ENCODE results near the gene NACC1. TPM values are rescaled to one million over a fixed set of nuclear protein-coding genes. Genes with fewer than 3 reads are reported as not detected.

The NACC1 gene
- total and polyA plus RNA-seq, 2 donors (not counting 3 experiments of a cell fraction or from before 2014, with no cell fraction given), result 97.6 to 120 TPM

DNA sequence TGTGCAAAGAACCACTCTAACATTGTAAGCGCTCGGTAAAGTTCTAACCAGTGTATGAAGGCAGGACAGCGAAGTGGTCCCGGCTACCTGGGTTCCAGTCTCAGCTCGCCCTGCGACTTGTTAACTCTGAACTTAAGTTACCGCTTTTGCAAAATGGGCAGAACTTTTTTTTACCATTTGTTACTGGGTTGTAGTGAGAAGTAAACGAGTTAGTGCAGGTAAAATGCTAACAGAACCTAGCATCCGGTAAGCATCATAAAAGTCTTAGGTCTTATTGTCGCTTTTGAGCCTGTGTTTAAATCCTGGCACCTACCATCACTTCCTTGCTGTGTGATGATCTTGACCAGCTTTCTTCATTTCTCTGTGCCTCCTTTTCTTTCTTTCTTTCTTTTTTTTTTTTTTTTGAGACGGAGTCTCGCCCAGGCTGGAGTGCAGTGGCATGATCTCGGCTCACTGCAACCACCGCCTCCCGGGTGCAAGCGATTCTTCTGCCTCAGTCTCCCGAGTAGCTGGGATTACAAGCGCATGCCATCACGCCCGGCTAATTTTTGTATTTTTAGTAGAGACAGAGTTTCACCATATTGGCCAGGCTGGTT, 790 bp upstream of the NACC1 start:
- dilution Hi-C loops (cut with MboI; ENCODE audit: extremely low pct_ligation_motif_present, low sequenced_read_pairs), result no loop called here
- CTCF ChIA-PET, result interaction anchor here (0.8 to 4.3 kb wide), 9 partner anchors 13 to 152 kb away, joined by 3 to 24 read pairs (median 5); partner anchors contain the start of genes IER2 and STX10
- no peak for FAIRE-seq

More for the DNA sequence above, 790 bp upstream of the NACC1 start:
- DNase-seq (ENCODE audit: low read depth, low spot score), result no peak
- TF ChIP-seq GATA2 (IDR thresholded peaks at IDR 0.05; ENCODE audit: insufficient read depth, insufficient read length, low read depth, low read length) (no peak), FOS (IDR thresholded peaks at IDR 0.05; ENCODE audit: borderline replicate concordance, insufficient read depth, low read length) (no peak), MYC (IDR thresholded peaks at IDR 0.05; ENCODE audit: low read depth, low read length) (no peak), EZH2 (IDR thresholded peaks at IDR 0.05; ENCODE audit: borderline replicate concordance, low read depth, low read length, severe bottlenecking) (no peak), POLR2AphosphoS5 (IDR thresholded peaks at IDR 0.05; ENCODE audit: insufficient read depth, low read depth, low read length) (no peak), JUN (IDR thresholded peaks at IDR 0.05; ENCODE audit: borderline replicate concordance, insufficient read depth, insufficient read length, low read depth) (no peak), POLR2A (IDR thresholded peaks at IDR 0.05; ENCODE audit: low read depth, low read length) (no peak)
- TF ChIP-seq, protein P1, sequence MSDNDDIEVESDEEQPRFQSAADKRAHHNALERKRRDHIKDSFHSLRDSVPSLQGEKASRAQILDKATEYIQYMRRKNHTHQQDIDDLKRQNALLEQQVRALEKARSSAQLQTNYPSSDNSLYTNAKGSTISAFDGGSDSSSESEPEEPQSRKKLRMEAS (IDR thresholded peaks at IDR 0.05; ENCODE audit: insufficient read depth, insufficient read length), result no peak
- TF ChIP-seq, protein P2, sequence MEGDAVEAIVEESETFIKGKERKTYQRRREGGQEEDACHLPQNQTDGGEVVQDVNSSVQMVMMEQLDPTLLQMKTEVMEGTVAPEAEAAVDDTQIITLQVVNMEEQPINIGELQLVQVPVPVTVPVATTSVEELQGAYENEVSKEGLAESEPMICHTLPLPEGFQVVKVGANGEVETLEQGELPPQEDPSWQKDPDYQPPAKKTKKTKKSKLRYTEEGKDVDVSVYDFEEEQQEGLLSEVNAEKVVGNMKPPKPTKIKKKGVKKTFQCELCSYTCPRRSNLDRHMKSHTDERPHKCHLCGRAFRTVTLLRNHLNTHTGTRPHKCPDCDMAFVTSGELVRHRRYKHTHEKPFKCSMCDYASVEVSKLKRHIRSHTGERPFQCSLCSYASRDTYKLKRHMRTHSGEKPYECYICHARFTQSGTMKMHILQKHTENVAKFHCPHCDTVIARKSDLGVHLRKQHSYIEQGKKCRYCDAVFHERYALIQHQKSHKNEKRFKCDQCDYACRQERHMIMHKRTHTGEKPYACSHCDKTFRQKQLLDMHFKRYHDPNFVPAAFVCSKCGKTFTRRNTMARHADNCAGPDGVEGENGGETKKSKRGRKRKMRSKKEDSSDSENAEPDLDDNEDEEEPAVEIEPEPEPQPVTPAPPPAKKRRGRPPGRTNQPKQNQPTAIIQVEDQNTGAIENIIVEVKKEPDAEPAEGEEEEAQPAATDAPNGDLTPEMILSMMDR (IDR thresholded peaks at IDR 0.05; ENCODE audit: extremely low read depth in 1 of 2, insufficient read depth in 1 of 2, low read depth in 1 of 2, low read length in 2 of 2), result no peak
- Histone ChIP-seq H3K4me1 (ENCODE audit: control insufficient read depth, extremely low read depth, insufficient read depth, low read length) (peaks cover 13% of the 10 kb centered on the region), H3K4me2 (ENCODE audit: insufficient read depth, low read length) (peak overlapping the region; percentile 90), H3K27me3 (ENCODE audit: control insufficient read depth in 2 of 2, insufficient read depth in 2 of 2, low read length in 2 of 2) (no peaks in the 10 kb centered on the region), H3K27ac (ENCODE audit: insufficient read depth, low read depth, low read length) (peak overlapping the region; percentile 14), H3K79me2 (ENCODE audit: control insufficient read depth, insufficient read depth, low read length) (peaks cover 55% of the 10 kb centered on the region), H2AFZ (ENCODE audit: low read depth, low read length) (peak overlapping the region; percentile 48), H3K36me3 (ENCODE audit: control insufficient read depth in 2 of 2, extremely low read depth in 1 of 2, insufficient read depth in 2 of 2, low read length in 2 of 2) (peaks cover 0 to 10% of the 10 kb centered on the region in 2 experiments), H4K20me1 (replicated peaks; ENCODE audit: control insufficient read depth, extremely low read depth, insufficient read depth, low read length) (no peaks in the 10 kb centered on the region), H3K9me3 (replicated peaks; ENCODE audit: control insufficient read depth, insufficient read depth, low read length) (no peaks in the 10 kb centered on the region), H3K9ac (replicated peaks; ENCODE audit: extremely low read depth, insufficient read depth, low read length) (peak overlapping the region; percentile 30), H3K4me3 (replicated peaks in 1 of 3; ENCODE audit: insufficient read depth in 1 of 3, low read depth in 1 of 3, low read length in 3 of 3) (peak overlapping the region; percentile 64 to 82 (median 78)), H3K9me1 (replicated peaks; ENCODE audit: control insufficient read depth, extremely low read depth, insufficient read depth, low read length) (no peaks in the 10 kb centered on the region)
- BruUV-seq (replicated peaks), result no TSS peak
- intact Hi-C loops (cut with micrococcal nuclease), result no loop called here
- POLR2A ChIA-PET, result interaction anchor here (0.9 to 1.2 kb wide), 3 partner anchors 14 to 35 kb away, joined by 3 to 7 read pairs (median 3); partner anchors contain the start of genes IER2 and STX10
